ENCODE results near the gene FUS. TPM values are rescaled to one million over a fixed set of nuclear protein-coding genes. Genes with fewer than 3 reads are reported as not detected.

The FUS gene
- total and polyA plus RNA-seq, 5 donors, result 112 to 172 (median 144) TPM

- Histone ChIP-seq H3K9me3 (ENCODE audit: control insufficient read depth, low read length) (no peaks in the 10 kb centered on the region), H3K27me3 (ENCODE audit: control insufficient read depth, insufficient read depth) (no peaks in the 10 kb centered on the region), H3K4me3 (ENCODE audit: low read length) (no peak overlapping the region), H3K4me1 (ENCODE audit: control insufficient read depth, insufficient read depth, low read length) (peaks cover 8% of the 10 kb centered on the region), H3K27ac (ENCODE audit: low read length) (no peak overlapping the region)
- DNase-seq (no peak), ATAC-seq (no peak)
- intact Hi-C loops (cut with DNase I), result no loop called here
- WGBS, result 82% methylated on average over 10 of the region's 10 CpGs
Measured at GRCh38 chr16:31186930-31187807, 7.2 kb downstream of the FUS start.

- intact Hi-C loops (cut with DNase I), result no loop called here
- ATAC-seq, result no peak
- Histone ChIP-seq H3K4me1 (ENCODE audit: control insufficient read depth, insufficient read depth, low read length) (peaks cover 2% of the 10 kb centered on the region), H3K27me3 (ENCODE audit: control insufficient read depth, insufficient read depth) (no peaks in the 10 kb centered on the region), H3K9me3 (ENCODE audit: control insufficient read depth, low read length) (no peaks in the 10 kb centered on the region), H3K27ac (ENCODE audit: low read length) (no peak overlapping the region), H3K4me3 (ENCODE audit: low read length) (no peak overlapping the region)
- 81% methylated on average over 8 of the region's 8 CpGs for WGBS
- DNase-seq, result no peak
Measured at GRCh38 chr16:31187808-31188189, 7.9 kb downstream of the FUS start.

DNA sequence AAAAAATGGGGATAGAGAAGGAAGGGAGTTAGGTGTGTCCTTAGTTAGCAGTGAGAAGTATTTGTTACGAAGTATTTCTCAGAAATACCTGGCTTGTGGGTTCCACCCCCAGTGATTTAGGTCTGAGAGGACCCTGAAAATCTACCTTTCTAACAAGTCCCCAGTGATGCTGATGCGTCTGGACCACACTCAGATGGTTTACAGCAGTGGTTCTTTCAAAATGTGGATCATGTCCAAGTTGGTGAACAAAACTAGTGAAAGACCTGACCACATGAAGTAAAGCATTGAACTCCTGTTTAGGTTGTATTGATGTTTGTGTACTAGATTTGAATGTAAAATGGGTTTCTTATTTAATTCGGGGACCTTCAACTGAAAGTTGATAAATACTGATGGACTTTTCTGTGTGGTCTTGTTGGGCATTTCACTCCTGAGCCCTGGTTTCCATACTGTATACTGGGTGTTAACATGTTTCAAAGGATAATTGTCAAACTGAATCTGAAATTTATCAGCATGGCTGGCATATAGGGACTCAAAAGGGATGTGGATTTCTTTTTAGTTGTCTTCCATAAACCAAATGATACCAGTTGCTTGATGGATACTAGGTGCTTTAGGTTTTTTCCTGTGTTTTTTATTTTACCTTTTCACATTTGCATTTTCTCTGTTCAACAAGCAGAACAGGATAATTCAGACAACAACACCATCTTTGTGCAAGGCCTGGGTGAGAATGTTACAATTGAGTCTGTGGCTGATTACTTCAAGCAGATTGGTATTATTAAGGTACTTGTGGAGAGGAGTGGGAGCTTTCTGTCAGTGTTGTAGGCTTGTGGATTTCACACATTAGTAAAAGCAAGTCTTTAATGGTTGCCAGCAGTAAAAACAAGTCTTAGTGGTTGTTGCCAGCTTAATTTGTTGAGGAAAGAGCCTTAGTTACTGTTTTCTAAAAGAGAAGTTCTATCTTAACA lies 8.8 kb downstream of the FUS start:
- Histone ChIP-seq H3K4me1 (ENCODE audit: control insufficient read depth, insufficient read depth, low read length) (no peaks in the 10 kb centered on the region), H3K27ac (ENCODE audit: low read length) (no peak overlapping the region), H3K4me3 (ENCODE audit: low read length) (no peak overlapping the region), H3K27me3 (ENCODE audit: control insufficient read depth, insufficient read depth) (no peaks in the 10 kb centered on the region), H3K9me3 (ENCODE audit: control insufficient read depth, low read length) (no peaks in the 10 kb centered on the region)
- 81% methylated on average over 3 of the region's 3 CpGs for WGBS
- no peak for DNase-seq
- no peak for ATAC-seq
- intact Hi-C loops (cut with DNase I), result no loop called here

GRCh38 chr16:31189412-31189778 lies 9.5 kb downstream of the FUS start:
- ATAC-seq (no peak), DNase-seq (no peak)
- Histone ChIP-seq H3K9me3 (ENCODE audit: control insufficient read depth, low read length) (no peaks in the 10 kb centered on the region), H3K4me1 (ENCODE audit: control insufficient read depth, insufficient read depth, low read length) (no peaks in the 10 kb centered on the region), H3K4me3 (ENCODE audit: low read length) (no peak overlapping the region), H3K27me3 (ENCODE audit: control insufficient read depth, insufficient read depth) (no peaks in the 10 kb centered on the region), H3K27ac (ENCODE audit: low read length) (no peak overlapping the region)
- intact Hi-C loops (cut with DNase I), result no loop called here
- WGBS, result 91% methylated on average over 2 of the region's 2 CpGs

GRCh38 chr16:31190061-31190460 lies 10.1 kb downstream of the FUS start:
- H3K9me3 ChIP-seq (ENCODE audit: control insufficient read depth, low read length), result no peaks in the 10 kb centered on the region
- no peak for DNase-seq
- H3K27me3 ChIP-seq (ENCODE audit: control insufficient read depth, insufficient read depth), result no peaks in the 10 kb centered on the region
- H3K4me1 ChIP-seq (ENCODE audit: control insufficient read depth, insufficient read depth, low read length), result no peaks in the 10 kb centered on the region
- WGBS, result 92% methylated on average over 12 of the region's 12 CpGs
- ATAC-seq, result no peak
- no peak overlapping the region for H3K4me3 ChIP-seq (ENCODE audit: low read length)
- intact Hi-C loops (cut with DNase I), result no loop called here
- no peak overlapping the region for H3K27ac ChIP-seq (ENCODE audit: low read length)

GRCh38 chr16:31190818-31191444 lies 11.0 kb downstream of the FUS start:
- Histone ChIP-seq H3K27ac (ENCODE audit: low read length) (no peak overlapping the region), H3K4me3 (ENCODE audit: low read length) (no peak overlapping the region), H3K27me3 (ENCODE audit: control insufficient read depth, insufficient read depth) (no peaks in the 10 kb centered on the region), H3K4me1 (ENCODE audit: control insufficient read depth, insufficient read depth, low read length) (no peaks in the 10 kb centered on the region), H3K9me3 (ENCODE audit: control insufficient read depth, low read length) (no peaks in the 10 kb centered on the region)
- WGBS, result 91% methylated on average over 17 of the region's 17 CpGs
- intact Hi-C loops (cut with DNase I), result no loop called here
- DNase-seq, result no peak
- no peak for ATAC-seq

- ATAC-seq (peak in 1 of 2 donors; percentile 27), DNase-seq (no peak)
- Histone ChIP-seq H3K4me1 (ENCODE audit: control insufficient read depth, insufficient read depth, low read length) (no peaks in the 10 kb centered on the region), H3K4me3 (ENCODE audit: low read length) (no peak overlapping the region), H3K9me3 (ENCODE audit: control insufficient read depth, low read length) (no peaks in the 10 kb centered on the region), H3K27ac (ENCODE audit: low read length) (no peak overlapping the region), H3K27me3 (ENCODE audit: control insufficient read depth, insufficient read depth) (no peaks in the 10 kb centered on the region)
- intact Hi-C loops (cut with DNase I), result no loop called here
- WGBS, result 81% methylated on average over 5 of the region's 5 CpGs
Measured at GRCh38 chr16:31191697-31192428, 11.9 kb downstream of the FUS start.

DNA sequence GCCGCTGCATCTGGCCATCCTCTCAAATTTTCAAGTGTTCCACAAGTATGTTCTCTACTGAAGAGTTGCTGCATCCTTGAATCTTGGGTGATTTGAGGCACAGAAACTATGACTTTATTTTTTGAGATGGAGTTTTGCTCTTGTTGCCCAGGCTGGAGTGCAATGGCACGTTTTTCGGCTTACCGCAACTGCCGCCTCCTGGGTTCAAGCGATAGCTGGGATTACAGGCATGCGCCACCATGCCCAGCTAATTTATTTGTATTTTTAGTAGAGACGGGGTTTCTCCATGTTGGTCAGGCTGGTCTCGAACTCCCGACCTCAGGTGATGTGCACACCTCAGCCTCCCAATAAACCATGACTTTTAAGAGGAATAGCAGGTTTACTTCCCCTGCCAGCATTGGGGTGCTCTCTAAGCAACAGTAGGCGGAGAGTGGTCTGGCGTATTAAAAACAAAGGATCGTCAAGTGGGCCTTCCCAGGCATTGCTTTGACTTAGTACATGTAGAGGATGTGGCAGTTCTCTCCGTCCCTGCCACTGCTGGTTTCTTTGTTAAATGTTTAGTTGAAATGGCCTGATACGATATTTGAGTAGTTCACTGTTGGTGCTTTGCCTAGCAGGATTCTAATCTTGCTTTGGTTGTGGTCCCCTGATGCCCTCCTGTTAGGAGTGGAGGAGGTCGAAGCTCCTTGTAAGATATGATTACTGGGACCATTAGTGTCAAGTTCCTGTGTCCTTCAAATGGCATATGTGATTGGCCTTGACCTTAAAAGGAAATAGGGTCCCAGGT lies 13.1 kb downstream of the FUS start:
- no peak for ATAC-seq
- intact Hi-C loops (cut with DNase I), result no loop called here
- Histone ChIP-seq H3K27me3 (ENCODE audit: control insufficient read depth, insufficient read depth) (no peaks in the 10 kb centered on the region), H3K9me3 (ENCODE audit: control insufficient read depth, low read length) (no peaks in the 10 kb centered on the region), H3K4me1 (ENCODE audit: control insufficient read depth, insufficient read depth, low read length) (no peaks in the 10 kb centered on the region), H3K4me3 (ENCODE audit: low read length) (no peak overlapping the region), H3K27ac (ENCODE audit: low read length) (no peak overlapping the region)
- 90% methylated on average over 16 of the region's 16 CpGs for WGBS
- no peak for DNase-seq

- 85% methylated on average over 2 of the region's 2 CpGs for WGBS
- H3K27ac ChIP-seq (ENCODE audit: low read length), result no peak overlapping the region
- H3K4me3 ChIP-seq (ENCODE audit: low read length), result no peak overlapping the region
- intact Hi-C loops (cut with DNase I), result no loop called here
- ATAC-seq (no peak), DNase-seq (no peak)
- no peaks in the 10 kb centered on the region for H3K27me3 ChIP-seq (ENCODE audit: control insufficient read depth, insufficient read depth)
- no peaks in the 10 kb centered on the region for H3K4me1 ChIP-seq (ENCODE audit: control insufficient read depth, insufficient read depth, low read length)
- H3K9me3 ChIP-seq (ENCODE audit: control insufficient read depth, low read length), result no peaks in the 10 kb centered on the region
Measured at GRCh38 chr16:31193874-31194273, 13.9 kb downstream of the FUS start.

DNA sequence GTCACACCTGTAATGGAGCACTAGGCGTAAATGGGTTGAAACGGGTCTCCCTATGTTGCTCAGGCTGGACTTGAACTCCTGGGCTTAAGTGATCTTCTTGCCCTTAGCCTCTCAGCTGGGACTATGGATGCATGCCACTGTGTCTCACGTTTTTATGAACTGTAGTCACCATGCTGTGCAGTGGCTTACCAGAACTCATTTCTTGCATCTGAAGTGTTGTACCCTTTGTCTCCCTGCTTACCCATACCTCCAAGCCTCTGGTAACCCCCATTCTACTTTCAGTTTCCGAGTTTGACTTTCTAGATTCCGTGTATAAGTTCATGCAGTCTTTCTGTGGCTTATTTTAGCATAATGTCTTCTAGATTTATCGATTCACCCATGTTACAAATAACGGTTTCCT lies 15.0 kb downstream of the FUS start:
- no peak for DNase-seq
- intact Hi-C loops (cut with DNase I), result no loop called here
- Histone ChIP-seq H3K27ac (ENCODE audit: low read length) (no peak overlapping the region), H3K4me3 (ENCODE audit: low read length) (no peak overlapping the region), H3K9me3 (ENCODE audit: control insufficient read depth, low read length) (no peaks in the 10 kb centered on the region), H3K4me1 (ENCODE audit: control insufficient read depth, insufficient read depth, low read length) (no peaks in the 10 kb centered on the region), H3K27me3 (ENCODE audit: control insufficient read depth, insufficient read depth) (no peaks in the 10 kb centered on the region)
- ATAC-seq, result no peak
- 83% methylated on average over 7 of the region's 7 CpGs for WGBS
